Liver (tissue), 9 donors: ENCODE measurements around the gene DVL1. TPM values are rescaled to one million over a fixed set of nuclear protein-coding genes. Genes with fewer than 3 reads are reported as not detected.

Experiments used
- DNase-seq: peaks from one replicate; pipeline ENCODE4 v3.0.0-alpha.2; 2017; ENCODE audit warnings: low spot score
- H3K27ac ChIP-seq, 2 donors: one replicate each; pipeline ENCODE4 v1.7.0; 2013; ENCODE audit warnings: inconsistent platforms in 2 of 2, low read length in 2 of 2, control low read depth in 1 of 2, low read depth in 1 of 2, mild to moderate bottlenecking in 1 of 2
- H3K27me3 ChIP-seq, 4 donors: one replicate each; pipeline versions ENCODE4 v1.6.1 to v1.7.0; 2013; ENCODE audit warnings: low read length in 3 of 4, inconsistent platforms in 1 of 4, mild to moderate bottlenecking in 1 of 4, moderate library complexity in 1 of 4; ENCODE audit not compliant: control insufficient read depth in 4 of 4, insufficient read depth in 4 of 4
- H3K36me3 ChIP-seq, 4 donors: one replicate each; pipeline versions ENCODE4 v1.6.1 to v1.7.0; 2013; ENCODE audit warnings: low read length in 3 of 4, mild to moderate bottlenecking in 3 of 4, low read depth in 1 of 4, moderate library complexity in 1 of 4; ENCODE audit not compliant: control insufficient read depth in 4 of 4, insufficient read depth in 3 of 4
- H3K4me1 ChIP-seq, 4 donors: one replicate each; pipeline versions ENCODE4 v1.6.1 to v1.7.0; 2013; ENCODE audit warnings: low read length in 3 of 4, mild to moderate bottlenecking in 3 of 4, moderate library complexity in 1 of 4; ENCODE audit not compliant: control insufficient read depth in 4 of 4, insufficient read depth in 4 of 4
- H3K4me3 ChIP-seq, 3 donors: one replicate each; pipeline versions ENCODE4 v1.6.1 to v1.7.0; 2013; ENCODE audit warnings: low read length in 3 of 3, control low read depth in 1 of 3, low read depth in 1 of 3, mild to moderate bottlenecking in 1 of 3
- H3K9ac ChIP-seq, 2 donors: one replicate each; pipeline ENCODE4 v1.7.0; 2013; ENCODE audit warnings: low read length in 2 of 2, mild to moderate bottlenecking in 2 of 2, moderate library complexity in 2 of 2, control low read depth in 1 of 2, low read depth in 1 of 2
- H3K9me3 ChIP-seq, 4 donors: one replicate each; pipeline versions ENCODE4 v1.6.1 to v1.7.0; 2013; ENCODE audit warnings: low read length in 3 of 4; ENCODE audit not compliant: control insufficient read depth in 4 of 4
- ATF3 ChIP-seq: IDR thresholded peaks from 2 replicates; pipeline ENCODE4 v1.6.1; 2016; ENCODE audit warnings: antibody characterized with exemption
- CTCF ChIP-seq: fragments of 150-350 bp; IDR thresholded peaks from 2 replicates; pipeline ENCODE4 v1.5.1; 2017; ENCODE audit warnings: improper control_type of control experiment, low read depth, low read length; ENCODE audit not compliant: missing input control
- EGR1 ChIP-seq, 2 donors: IDR thresholded peaks; 2 replicates each; pipeline ENCODE4 v1.6.1; 2016 to 2018; ENCODE audit warnings: antibody characterized with exemption in 2 of 2, low read depth in 2 of 2
- FOXA1 ChIP-seq: IDR thresholded peaks from 2 replicates; pipeline ENCODE4 v1.6.1; 2016; ENCODE audit warnings: antibody characterized with exemption
- FOXA2 ChIP-seq: IDR thresholded peaks from 2 replicates; pipeline ENCODE4 v1.6.1; 2016; ENCODE audit warnings: antibody characterized with exemption
- GABPA ChIP-seq, 2 donors: IDR thresholded peaks in 1 of 2; conservative IDR thresholded peaks in 1 of 2; 2 replicates each; pipeline ENCODE4 v1.6.1; 2016; ENCODE audit warnings: antibody characterized with exemption in 2 of 2, mild to moderate bottlenecking in 1 of 2, moderate library complexity in 1 of 2
- HNF4A ChIP-seq, 2 donors: conservative IDR thresholded peaks; 2 replicates each; pipeline ENCODE4 v1.6.1; 2016; ENCODE audit warnings: antibody characterized with exemption in 2 of 2, mild to moderate bottlenecking in 2 of 2
- HNF4G ChIP-seq: IDR thresholded peaks from 2 replicates; pipeline ENCODE4 v1.6.1; 2016; ENCODE audit warnings: antibody characterized with exemption
- JUND ChIP-seq, 2 donors: IDR thresholded peaks; 2 replicates each; pipeline ENCODE4 v1.6.1; 2016; ENCODE audit warnings: antibody characterized with exemption in 2 of 2
- MAX ChIP-seq: IDR thresholded peaks from 2 replicates; pipeline ENCODE4 v1.6.1; 2016; ENCODE audit warnings: antibody characterized with exemption
- NR2F2 ChIP-seq: IDR thresholded peaks from 2 replicates; pipeline ENCODE4 v1.6.1; 2016; ENCODE audit warnings: antibody characterized with exemption
- RAD21 ChIP-seq, 2 donors: IDR thresholded peaks; 2 replicates each; pipeline ENCODE4 v1.6.1; 2016; ENCODE audit warnings: antibody characterized with exemption in 2 of 2, mild to moderate bottlenecking in 2 of 2
- REST ChIP-seq: IDR thresholded peaks from 2 replicates; pipeline ENCODE4 v1.6.1; 2016; ENCODE audit warnings: antibody characterized with exemption, mild to moderate bottlenecking
- RXRA ChIP-seq, 2 donors: IDR thresholded peaks; 2 replicates each; pipeline ENCODE4 v1.6.1; 2017 to 2018; ENCODE audit warnings: antibody characterized with exemption in 2 of 2, mild to moderate bottlenecking in 1 of 2
- SP1 ChIP-seq: IDR thresholded peaks from 2 replicates; pipeline ENCODE4 v1.6.1; 2018; ENCODE audit warnings: antibody characterized with exemption, mild to moderate bottlenecking
- TAF1 ChIP-seq: conservative IDR thresholded peaks from 2 replicates; pipeline ENCODE4 v1.6.1; 2016; ENCODE audit warnings: antibody characterized with exemption, mild to moderate bottlenecking
- YY1 ChIP-seq: IDR thresholded peaks from 2 replicates; pipeline ENCODE4 v1.6.1; 2016; ENCODE audit warnings: antibody characterized with exemption, mild to moderate bottlenecking
- ZBTB33 ChIP-seq: IDR thresholded peaks from 2 replicates; pipeline ENCODE4 v1.6.1; 2016; ENCODE audit warnings: antibody characterized with exemption
- WGBS: extraction: QIAGEN DNeasy Blood & Tissue Kit; methylation state at CpG from one replicate; pipeline ENCODE4 v1.1.7; 2013; 5-methylcytosine and 5-hydroxymethylcytosine counted together
- polyA plus RNA-seq, 2 donors: library from polyadenylated mRNA; stranded (reverse) in 1 of 2; unstranded in 1 of 2; fragments of 200-250 nt in 1 of 2; fragments of >200 nt in 1 of 2; fragmentation: Nextera tagmentation in 1 of 2; extraction: Ambion mirVana in 1 of 2; gene quantifications; one replicate each; pipeline versions ENCODE4 v1.2.1 to v1.2.3, GENCODE V29; 2013 to 2015
- total RNA-seq, 2 donors: library from RNA; depleted of rRNA; stranded (reverse); fragments of >200 nt; gene quantifications; one replicate each; pipeline ENCODE4 v1.2.3, GENCODE V29; 2014
- donor health status: healthy.
- donor health status: healthy.
- donor health status: healthy.
- donor health status: healthy.
- donor health status: healthy.

The DVL1 gene
- total and polyA plus RNA-seq, 4 donors, result 5.7 to 41.2 (median 24.8) TPM

- peaks cover under 1 to 5% (median 3%) of the 10 kb centered on the region in 4 donors for H3K36me3 ChIP-seq
- DNase-seq, result no peak
- no peak overlapping the region for H3K9ac ChIP-seq
- no peaks in the 10 kb centered on the region for H3K9me3 ChIP-seq
- peaks cover 0 to 21% (median 11%) of the 10 kb centered on the region in 4 donors for H3K4me1 ChIP-seq
- H3K27ac ChIP-seq, result no peak overlapping the region
- TF ChIP-seq ZBTB33 (no peak), HNF4G (no peak), RXRA (IDR thresholded peaks at IDR 0.05) (no peak), FOXA1 (no peak)
- no peaks in the 10 kb centered on the region for H3K27me3 ChIP-seq
- H3K4me3 ChIP-seq, result no peak overlapping the region
- WGBS, result 95% methylated on average over 16 of the region's 16 CpGs
These were observed 31.6 kb upstream of the DVL1 start for GRCh38 chr1:1380860-1381259.

- Histone ChIP-seq H3K27ac (no peak overlapping the region), H3K27me3 (no peaks in the 10 kb centered on the region), H3K9me3 (no peaks in the 10 kb centered on the region), H3K9ac (no peak overlapping the region), H3K36me3 (peaks cover 0 to 5% (median 2%) of the 10 kb centered on the region in 4 donors), H3K4me3 (no peak overlapping the region), H3K4me1 (peaks cover 7 to 25% (median 20%) of the 10 kb centered on the region in 4 donors)
- no peak for DNase-seq
- no peak for TF ChIP-seq HNF4G
- 98% methylated on average over 16 of the region's 16 CpGs for WGBS
These were observed 28.5 kb upstream of the DVL1 start for GRCh38 chr1:1377540-1378205.

- Histone ChIP-seq H3K4me3 (no peak overlapping the region), H3K9me3 (no peaks in the 10 kb centered on the region), H3K27ac (no peak overlapping the region), H3K36me3 (peaks cover 0 to 5% (median 2%) of the 10 kb centered on the region in 4 donors), H3K27me3 (no peaks in the 10 kb centered on the region), H3K9ac (no peak overlapping the region), H3K4me1 (peaks cover 7 to 32% (median 27%) of the 10 kb centered on the region in 4 donors)
- DNase-seq, result no peak
- 89% methylated on average over 10 of the region's 10 CpGs for WGBS
- TF ChIP-seq FOXA2 (no peak), CTCF (no peak), YY1 (no peak), ATF3 (no peak), SP1 (no peak), RAD21 (IDR thresholded peaks at IDR 0.05) (no peak), RXRA (IDR thresholded peaks at IDR 0.05) (no peak), JUND (IDR thresholded peaks at IDR 0.05) (no peak), EGR1 (IDR thresholded peaks at IDR 0.05; ENCODE audit: low read depth in 2 of 2) (no peak), TAF1 (no peak), NR2F2 (no peak), MAX (no peak), FOXA1 (no peak), REST (no peak), HNF4A (conservative IDR thresholded peaks at IDR 0.05) (no peak), GABPA (IDR thresholded peaks at IDR 0.05 in 1 of 2, conservative IDR thresholded peaks at IDR 0.05 in 1 of 2) (no peak)
These were observed 27.5 kb upstream of the DVL1 start for GRCh38 chr1:1376551-1377226.
